Esophagus squamous epithelium (tissue), 4 donors: Measurements from ENCODE around the gene NPPB.

Experiments used
- POLR2A ChIP-seq, 4 donors: fragments of 450-650 bp; IDR thresholded peaks; one replicate each; pipeline ENCODE4 v1.6.1; 2017; ENCODE audit warnings: antibody characterized with exemption in 4 of 4, mild to moderate bottlenecking in 4 of 4, moderate library complexity in 3 of 4
- TF ChIP-seq, protein P1 (sequence below), 6 experiments: fragments of 450-650 bp in 4 of 6; fragments of 200-600 bp in 2 of 6; sonication (generic) in 2 of 6; IDR thresholded peaks; one replicate each; pipeline ENCODE4 v1.5.1; 2016 to 2019; ENCODE audit warnings: antibody characterized with exemption in 6 of 6, mild to moderate bottlenecking in 4 of 6, moderate library complexity in 4 of 6

DNA sequence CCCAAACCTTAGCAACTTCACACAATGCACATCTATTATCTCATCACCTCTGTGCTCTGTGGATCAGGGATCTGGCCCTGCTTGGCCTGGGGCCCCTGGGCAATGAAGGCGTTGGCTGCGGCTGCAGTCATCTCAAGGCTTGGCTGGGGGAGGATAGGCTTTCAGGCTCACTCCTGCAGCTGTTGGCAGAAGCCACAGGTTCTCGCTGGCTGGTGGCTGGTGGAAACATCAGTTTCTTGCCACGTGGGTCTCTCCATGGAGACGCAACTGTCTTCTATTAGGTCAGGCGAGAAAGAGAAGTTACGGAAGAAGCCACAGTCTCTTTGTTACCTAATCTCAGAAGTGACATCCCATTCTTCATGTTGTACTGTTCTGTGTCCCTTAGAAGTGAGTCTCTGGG, 7.6 kb downstream of the NPPB start:
- TF ChIP-seq, protein P1, sequence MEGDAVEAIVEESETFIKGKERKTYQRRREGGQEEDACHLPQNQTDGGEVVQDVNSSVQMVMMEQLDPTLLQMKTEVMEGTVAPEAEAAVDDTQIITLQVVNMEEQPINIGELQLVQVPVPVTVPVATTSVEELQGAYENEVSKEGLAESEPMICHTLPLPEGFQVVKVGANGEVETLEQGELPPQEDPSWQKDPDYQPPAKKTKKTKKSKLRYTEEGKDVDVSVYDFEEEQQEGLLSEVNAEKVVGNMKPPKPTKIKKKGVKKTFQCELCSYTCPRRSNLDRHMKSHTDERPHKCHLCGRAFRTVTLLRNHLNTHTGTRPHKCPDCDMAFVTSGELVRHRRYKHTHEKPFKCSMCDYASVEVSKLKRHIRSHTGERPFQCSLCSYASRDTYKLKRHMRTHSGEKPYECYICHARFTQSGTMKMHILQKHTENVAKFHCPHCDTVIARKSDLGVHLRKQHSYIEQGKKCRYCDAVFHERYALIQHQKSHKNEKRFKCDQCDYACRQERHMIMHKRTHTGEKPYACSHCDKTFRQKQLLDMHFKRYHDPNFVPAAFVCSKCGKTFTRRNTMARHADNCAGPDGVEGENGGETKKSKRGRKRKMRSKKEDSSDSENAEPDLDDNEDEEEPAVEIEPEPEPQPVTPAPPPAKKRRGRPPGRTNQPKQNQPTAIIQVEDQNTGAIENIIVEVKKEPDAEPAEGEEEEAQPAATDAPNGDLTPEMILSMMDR (IDR thresholded peaks at IDR 0.05), result no peak
- TF ChIP-seq POLR2A (IDR thresholded peaks at IDR 0.05), result no peak
